Endothelial cell of umbilical vein (primary cell): Measurements from ENCODE around the gene FABP6. TPM values are rescaled to one million over a fixed set of nuclear protein-coding genes. Genes with fewer than 3 reads are reported as not detected.

Experiments used
- BruUV-seq: library from RNA; stranded (reverse); fragments of 400-500 nt; replicated peaks from 2 replicates; lab custom pipeline; 2021; lab: Mats Ljungman, UMichigan
- CTCF ChIA-PET: fragments of 300-600, 350-600 bp; sonication (Branson Sonifier 250); formaldehyde crosslinking; loops from one replicate; lab custom pipeline; 2021; ENCODE audit warnings: antibody characterized with exemption, inconsistent platforms; lab: Charles Lee
- POLR2A ChIA-PET: fragments of 300-600, 350-600 bp; sonication (Branson Sonifier 250); formaldehyde crosslinking; loops from one replicate; lab custom pipeline; 2021; ENCODE audit warnings: antibody characterized with exemption, inconsistent platforms; lab: Charles Lee
- DNase-seq: peaks from one replicate; pipeline ENCODE4 v3.0.0-alpha.2; 2011; ENCODE audit warnings: low read depth, low spot score
- FAIRE-seq: peaks from 2 replicates; lab custom pipeline; 2011; peaks lifted over from hg19 to GRCh38; lab: Jason Lieb, UNC
- H2AFZ ChIP-seq: 2 replicates; pipeline ENCODE4 v1.6.0; 2012; ENCODE audit warnings: low read depth, low read length, control low read depth, inconsistent platforms
- H3K27ac ChIP-seq: 2 replicates; pipeline ENCODE4 v1.5.1; 2011; ENCODE audit warnings: low read depth, mild to moderate bottlenecking, control low read depth, low read length, moderate library complexity; ENCODE audit not compliant: insufficient read depth
- H3K27me3 ChIP-seq, 2 experiments: 2 replicates each; pipeline versions ENCODE4 v1.6.0 to v1.6.1; 2011; ENCODE audit warnings: low read length in 2 of 2, mixed read lengths in 1 of 2; ENCODE audit not compliant: control insufficient read depth in 2 of 2, insufficient read depth in 2 of 2
- H3K36me3 ChIP-seq, 2 experiments: 2 replicates in 1 of 2; 3 replicates in 1 of 2; pipeline ENCODE4 v1.5.1; 2011; ENCODE audit warnings: low read length in 2 of 2, mild to moderate bottlenecking in 1 of 2, moderate library complexity in 1 of 2; ENCODE audit not compliant: control insufficient read depth in 2 of 2, insufficient read depth in 2 of 2; ENCODE audit errors: extremely low read depth in 1 of 2
- H3K4me1 ChIP-seq: 3 replicates; pipeline ENCODE4 v1.5.1; 2011; ENCODE audit warnings: mild to moderate bottlenecking, low read length; ENCODE audit not compliant: control insufficient read depth, insufficient read depth; ENCODE audit errors: extremely low read depth
- H3K4me2 ChIP-seq: 2 replicates; pipeline ENCODE4 v1.6.1; 2011; ENCODE audit warnings: low read length, control low read depth, mixed read lengths; ENCODE audit not compliant: insufficient read depth
- H3K4me3 ChIP-seq, 3 experiments: fragments of 200-600 bp in 1 of 3; sonication (generic), shearing (Covaris generic) in 1 of 3; replicated peaks in 1 of 3; 2 replicates each; pipeline ENCODE4 v1.5.1; 2011 to 2016; ENCODE audit warnings: control low read depth in 3 of 3, low read length in 3 of 3, mild to moderate bottlenecking in 2 of 3, inconsistent platforms in 1 of 3, low read depth in 1 of 3, moderate library complexity in 1 of 3; ENCODE audit not compliant: insufficient read depth in 1 of 3
- H3K79me2 ChIP-seq: 2 replicates; pipeline ENCODE4 v1.6.0; 2012; ENCODE audit warnings: low read length, inconsistent platforms; ENCODE audit not compliant: control insufficient read depth, insufficient read depth
- H3K9ac ChIP-seq: replicated peaks from 2 replicates; pipeline ENCODE3; 2011; ENCODE audit warnings: low read length, control low read depth; ENCODE audit not compliant: insufficient read depth; ENCODE audit errors: extremely low read depth
- H3K9me1 ChIP-seq: replicated peaks from 3 replicates; pipeline ENCODE4 v1.6.0; 2011; ENCODE audit warnings: mild to moderate bottlenecking, low read length; ENCODE audit not compliant: control insufficient read depth, insufficient read depth; ENCODE audit errors: extremely low read depth
- H3K9me3 ChIP-seq: replicated peaks from 2 replicates; pipeline ENCODE4 v1.5.1; 2012; ENCODE audit warnings: low read length, inconsistent platforms; ENCODE audit not compliant: control insufficient read depth, insufficient read depth
- H4K20me1 ChIP-seq: replicated peaks from 2 replicates; pipeline ENCODE3; 2011; ENCODE audit warnings: mild to moderate bottlenecking, low read length; ENCODE audit not compliant: control insufficient read depth, insufficient read depth; ENCODE audit errors: extremely low read depth
- EZH2 ChIP-seq: IDR thresholded peaks from 2 replicates; pipeline ENCODE4 v1.6.1; 2012; ENCODE audit warnings: borderline replicate concordance, low read depth, mild to moderate bottlenecking, moderate library complexity, low read length, inconsistent platforms; ENCODE audit not compliant: severe bottlenecking
- FOS ChIP-seq: IDR thresholded peaks from 2 replicates; pipeline ENCODE4 v1.6.1; 2011; ENCODE audit warnings: mild to moderate bottlenecking, low read length, moderate library complexity, borderline replicate concordance; ENCODE audit not compliant: insufficient read depth
- GATA2 ChIP-seq: IDR thresholded peaks from 2 replicates; pipeline ENCODE4 v1.7.0; 2011; ENCODE audit warnings: low read depth, mild to moderate bottlenecking, moderate library complexity, mixed read lengths, low read length; ENCODE audit not compliant: insufficient read length, insufficient read depth
- JUN ChIP-seq: IDR thresholded peaks from 2 replicates; pipeline ENCODE4 v1.6.1; 2011; ENCODE audit warnings: borderline replicate concordance, low read depth; ENCODE audit not compliant: insufficient read length, insufficient read depth
- MYC ChIP-seq: IDR thresholded peaks from one replicate; pipeline ENCODE4 v1.6.1; 2011; ENCODE audit warnings: mild to moderate bottlenecking, low read depth, low read length
- POLR2A ChIP-seq: IDR thresholded peaks from 2 replicates; pipeline ENCODE4 v1.6.1; 2012; ENCODE audit warnings: low read depth, mild to moderate bottlenecking, control low read depth, low read length
- POLR2AphosphoS5 ChIP-seq: IDR thresholded peaks from 2 replicates; pipeline ENCODE4 v1.6.1; 2012; ENCODE audit warnings: low read depth, mild to moderate bottlenecking, control low read depth, low read length, moderate library complexity; ENCODE audit not compliant: insufficient read depth
- dilution Hi-C: fragments of 300-500 bp; cut with MboI; formaldehyde crosslinking; loops from one replicate; pipeline ENCODE4 v1.15.0; 2019; ENCODE audit warnings: low sequenced_read_pairs; ENCODE audit not compliant: extremely low pct_ligation_motif_present
- intact Hi-C: fragments of 100-400 bp; cut with micrococcal nuclease; formaldehyde crosslinking; loops from one replicate; pipeline ENCODE4 v1.10.0; 2022
- polyA plus RNA-seq, 4 experiments: library from polyadenylated mRNA; depleted of rRNA in 3 of 4; stranded (reverse) in 3 of 4; unstranded in 1 of 4; fragments of >200 nt; gene quantifications; 2 replicates each; pipeline versions ENCODE4 v1.2.1 to v1.2.3, GENCODE V29; 2011 to 2012; ENCODE audit warnings: missing spikeins in 1 of 4
- total RNA-seq: library from RNA; stranded (reverse); gene quantifications from 2 replicates; pipeline ENCODE4 v1.2.3, GENCODE V29; 2021
- TF ChIP-seq, protein P1 (sequence below): IDR thresholded peaks from 2 replicates; pipeline ENCODE4 v1.6.1; 2011; ENCODE audit not compliant: insufficient read depth, insufficient read length
- TF ChIP-seq, protein P2 (sequence below), 2 donors: IDR thresholded peaks; 1 replicate in 1 of 2; 2 replicates in 1 of 2; pipeline ENCODE4 v1.5.1; 2011; ENCODE audit warnings: low read length in 2 of 2, mild to moderate bottlenecking in 2 of 2, moderate library complexity in 2 of 2, control low read depth in 1 of 2, inconsistent platforms in 1 of 2, low read depth in 1 of 2; ENCODE audit not compliant: insufficient read depth in 1 of 2; ENCODE audit errors: extremely low read depth in 1 of 2

The FABP6 gene
- total and polyA plus RNA-seq, 2 donors (not counting 3 experiments of a cell fraction or from before 2014, with no cell fraction given) = not detected

DNA sequence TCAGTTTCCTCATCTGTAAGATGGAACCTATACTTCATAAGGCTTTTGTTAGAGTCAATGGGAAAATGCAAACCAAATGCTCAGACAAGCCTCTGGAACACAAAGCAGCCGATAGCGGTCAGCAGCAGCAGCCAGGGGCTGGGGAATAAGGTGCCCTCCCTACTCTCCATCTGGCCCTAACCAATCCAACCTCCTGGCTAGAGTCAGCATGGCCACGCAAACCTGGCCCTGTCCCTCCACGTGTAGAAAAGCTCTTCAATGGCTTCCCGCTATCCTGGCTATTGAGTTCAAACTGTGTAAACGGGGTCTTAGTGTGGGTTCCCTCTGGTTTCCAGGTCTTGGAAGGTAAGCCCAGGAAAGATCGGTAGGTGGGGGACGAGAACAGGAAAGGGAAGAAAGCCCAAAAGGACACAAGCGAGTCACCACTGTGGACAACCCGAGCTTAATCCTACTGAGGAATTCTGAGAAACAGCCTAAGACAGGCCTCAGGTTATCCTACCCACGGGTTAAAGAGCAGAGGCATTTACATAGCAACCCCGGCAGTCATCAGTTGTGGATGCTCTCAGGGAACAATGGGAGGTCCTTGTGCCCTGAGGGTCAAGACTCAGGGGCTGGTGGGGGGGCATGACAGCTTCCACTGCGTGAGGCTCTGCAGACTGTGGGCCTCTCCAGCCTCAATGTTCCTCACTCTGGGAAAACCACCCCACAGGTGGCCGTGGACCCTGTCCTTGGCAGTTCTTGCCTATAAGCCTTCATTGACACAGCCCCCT, 30.9 kb downstream of the FABP6 start:
- no peak for FAIRE-seq
- TF ChIP-seq, protein P1, sequence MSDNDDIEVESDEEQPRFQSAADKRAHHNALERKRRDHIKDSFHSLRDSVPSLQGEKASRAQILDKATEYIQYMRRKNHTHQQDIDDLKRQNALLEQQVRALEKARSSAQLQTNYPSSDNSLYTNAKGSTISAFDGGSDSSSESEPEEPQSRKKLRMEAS = no peak
- no peak for TF ChIP-seq GATA2
- TF ChIP-seq JUN = no peak
- TF ChIP-seq FOS = no peak
- TF ChIP-seq EZH2 = no peak
- TF ChIP-seq POLR2AphosphoS5 = no peak
- no peak for TF ChIP-seq MYC
- no peak for TF ChIP-seq POLR2A
- TF ChIP-seq, protein P2, sequence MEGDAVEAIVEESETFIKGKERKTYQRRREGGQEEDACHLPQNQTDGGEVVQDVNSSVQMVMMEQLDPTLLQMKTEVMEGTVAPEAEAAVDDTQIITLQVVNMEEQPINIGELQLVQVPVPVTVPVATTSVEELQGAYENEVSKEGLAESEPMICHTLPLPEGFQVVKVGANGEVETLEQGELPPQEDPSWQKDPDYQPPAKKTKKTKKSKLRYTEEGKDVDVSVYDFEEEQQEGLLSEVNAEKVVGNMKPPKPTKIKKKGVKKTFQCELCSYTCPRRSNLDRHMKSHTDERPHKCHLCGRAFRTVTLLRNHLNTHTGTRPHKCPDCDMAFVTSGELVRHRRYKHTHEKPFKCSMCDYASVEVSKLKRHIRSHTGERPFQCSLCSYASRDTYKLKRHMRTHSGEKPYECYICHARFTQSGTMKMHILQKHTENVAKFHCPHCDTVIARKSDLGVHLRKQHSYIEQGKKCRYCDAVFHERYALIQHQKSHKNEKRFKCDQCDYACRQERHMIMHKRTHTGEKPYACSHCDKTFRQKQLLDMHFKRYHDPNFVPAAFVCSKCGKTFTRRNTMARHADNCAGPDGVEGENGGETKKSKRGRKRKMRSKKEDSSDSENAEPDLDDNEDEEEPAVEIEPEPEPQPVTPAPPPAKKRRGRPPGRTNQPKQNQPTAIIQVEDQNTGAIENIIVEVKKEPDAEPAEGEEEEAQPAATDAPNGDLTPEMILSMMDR (IDR thresholded peaks at IDR 0.05; ENCODE audit: extremely low read depth in 1 of 2, insufficient read depth in 1 of 2, low read depth in 1 of 2, low read length in 2 of 2) = no peak
- no peak for DNase-seq
- H3K27me3 ChIP-seq = no peaks in the 10 kb centered on the region
- no peaks in the 10 kb centered on the region for H3K9me1 ChIP-seq
- H3K4me2 ChIP-seq = no peak overlapping the region
- H2AFZ ChIP-seq = no peak overlapping the region
- H3K27ac ChIP-seq = peak overlapping the region; percentile 4
- ChIA-PET CTCF (interaction anchor here (1.0 to 1.6 kb wide), 3 partner anchors 10 to 238 kb away, joined by 3 to 8 read pairs (median 5); no protein-coding TSS in a partner anchor), POLR2A (no interaction called here)
- dilution Hi-C loops = no loop called here
- no peaks in the 10 kb centered on the region for H4K20me1 ChIP-seq
- H3K36me3 ChIP-seq = peaks cover 0 to 8% of the 10 kb centered on the region in 2 experiments
- H3K4me1 ChIP-seq = peaks cover 30% of the 10 kb centered on the region
- no peak overlapping the region for H3K4me3 ChIP-seq
- no peaks in the 10 kb centered on the region for H3K79me2 ChIP-seq
- intact Hi-C loops = loop anchor here (2.0 to 5.0 kb wide), 2 partner anchors 57 to 63 kb away; no protein-coding TSS in a partner anchor
- no TSS peak for BruUV-seq
- no peaks in the 10 kb centered on the region for H3K9me3 ChIP-seq
- no peak overlapping the region for H3K9ac ChIP-seq
